ENCODE data around the gene DPH5. TPM values are rescaled to one million over a fixed set of nuclear protein-coding genes. Genes with fewer than 3 reads are reported as not detected.
"Not testable (repeated sequence)": the region's sequence is repeated elsewhere in the genome, so short reads cannot be mapped to it uniquely, and the experiment has no call there.

The DPH5 gene
- total RNA-seq, 1 experiment from 2014 or later = 25.8 TPM

GRCh38 chr1:100952104-100952745 lies 73.4 kb downstream of the DPH5 start:
- intact Hi-C loops (cut with micrococcal nuclease; ENCODE audit: unreplicated experiment) = no loop called here
- H3K4me1 Mint-ChIP-seq (ENCODE audit: low read depth, unreplicated experiment) = peaks cover 11% of the 10 kb centered on the region
- H3K4me3 Mint-ChIP-seq (ENCODE audit: low read depth, unreplicated experiment) = no peak overlapping the region
- no peaks in the 10 kb centered on the region for H3K27me3 Mint-ChIP-seq (ENCODE audit: unreplicated experiment)
- H3K36me3 Mint-ChIP-seq (ENCODE audit: insufficient read depth, unreplicated experiment) = peaks cover 11% of the 10 kb centered on the region
- CTCF ChIA-PET = no interaction called here
- no peak for DNase-seq
- H3K9me3 Mint-ChIP-seq (ENCODE audit: low read depth, unreplicated experiment) = peaks cover 3% of the 10 kb centered on the region
- no peak for TF ChIP-seq CTCF (IDR thresholded peaks at IDR 0.05; ENCODE audit: unreplicated experiment)
- no peak overlapping the region for H3K27ac Mint-ChIP-seq (ENCODE audit: unreplicated experiment)
- no TSS peak for BruUV-seq (replicated peaks)

GRCh38 chr1:100950781-100951180 lies 74.8 kb downstream of the DPH5 start:
- H3K36me3 Mint-ChIP-seq (ENCODE audit: insufficient read depth, unreplicated experiment) = peaks cover 11% of the 10 kb centered on the region
- H3K27me3 Mint-ChIP-seq (ENCODE audit: unreplicated experiment) = no peaks in the 10 kb centered on the region
- intact Hi-C loops (cut with micrococcal nuclease; ENCODE audit: unreplicated experiment) = no loop called here
- DNase-seq = no peak
- CTCF ChIA-PET = no interaction called here
- H3K9me3 Mint-ChIP-seq (ENCODE audit: low read depth, unreplicated experiment) = peaks cover 3% of the 10 kb centered on the region
- H3K4me3 Mint-ChIP-seq (ENCODE audit: low read depth, unreplicated experiment) = no peak overlapping the region
- no peak for TF ChIP-seq CTCF (IDR thresholded peaks at IDR 0.05; ENCODE audit: unreplicated experiment)
- peaks cover 11% of the 10 kb centered on the region for H3K4me1 Mint-ChIP-seq (ENCODE audit: low read depth, unreplicated experiment)
- H3K27ac Mint-ChIP-seq (ENCODE audit: unreplicated experiment) = no peak overlapping the region
- BruUV-seq (replicated peaks) = no TSS peak

- intact Hi-C loops (cut with micrococcal nuclease; ENCODE audit: unreplicated experiment) = no loop called here
- no peak for DNase-seq
- Mint-ChIP-seq H3K36me3 (ENCODE audit: insufficient read depth, unreplicated experiment) (peaks cover 11% of the 10 kb centered on the region), H3K4me1 (ENCODE audit: low read depth, unreplicated experiment) (peaks cover 11% of the 10 kb centered on the region), H3K4me3 (ENCODE audit: low read depth, unreplicated experiment) (no peak overlapping the region), H3K9me3 (ENCODE audit: low read depth, unreplicated experiment) (peaks cover 3% of the 10 kb centered on the region), H3K27me3 (ENCODE audit: unreplicated experiment) (no peaks in the 10 kb centered on the region), H3K27ac (ENCODE audit: unreplicated experiment) (no peak overlapping the region)
- CTCF ChIA-PET = interaction anchor here (1.3 kb wide), 1 partner anchor 288 kb away, joined by 3 read pairs; no protein-coding TSS in a partner anchor
- no peak for TF ChIP-seq CTCF (IDR thresholded peaks at IDR 0.05; ENCODE audit: unreplicated experiment)
- no TSS peak for BruUV-seq (replicated peaks)
Observed at GRCh38 chr1:100950337-100950736, 75.2 kb downstream of the DPH5 start.

- DNase-seq = peak; percentile 75
- H3K27ac Mint-ChIP-seq (ENCODE audit: unreplicated experiment); H3K27me3 Mint-ChIP-seq (ENCODE audit: unreplicated experiment); H3K4me3 Mint-ChIP-seq (ENCODE audit: low read depth, unreplicated experiment); H3K9me3 Mint-ChIP-seq (ENCODE audit: low read depth, unreplicated experiment); BruUV-seq (replicated peaks); intact Hi-C loops (cut with micrococcal nuclease; ENCODE audit: unreplicated experiment): not testable (repeated sequence)
- Mint-ChIP-seq H3K4me1 (ENCODE audit: low read depth, unreplicated experiment) (peaks cover 11% of the 10 kb centered on the region), H3K36me3 (ENCODE audit: insufficient read depth, unreplicated experiment) (peaks cover 11% of the 10 kb centered on the region)
- CTCF ChIA-PET = interaction anchor here (0.9 to 1.3 kb wide), 3 partner anchors 55 to 339 kb away, joined by 3 to 5 read pairs (median 4); partner anchors contain the start of gene EXTL2
Observed at GRCh38 chr1:100949515-100950158, 75.9 kb downstream of the DPH5 start.

GRCh38 chr1:100948721-100949405 lies 76.7 kb downstream of the DPH5 start:
- Mint-ChIP-seq H3K36me3 (ENCODE audit: insufficient read depth, unreplicated experiment) (peaks cover 11% of the 10 kb centered on the region), H3K4me1 (ENCODE audit: low read depth, unreplicated experiment) (peaks cover 11% of the 10 kb centered on the region)
- CTCF ChIA-PET = interaction anchor here (0.9 to 1.3 kb wide), 3 partner anchors 54 to 340 kb away, joined by 3 to 5 read pairs (median 4); partner anchors contain the start of gene EXTL2
- DNase-seq; H3K9me3 Mint-ChIP-seq (ENCODE audit: low read depth, unreplicated experiment); intact Hi-C loops (cut with micrococcal nuclease; ENCODE audit: unreplicated experiment); H3K27me3 Mint-ChIP-seq (ENCODE audit: unreplicated experiment); BruUV-seq (replicated peaks); H3K27ac Mint-ChIP-seq (ENCODE audit: unreplicated experiment); H3K4me3 Mint-ChIP-seq (ENCODE audit: low read depth, unreplicated experiment): not testable (repeated sequence)

GRCh38 chr1:100947816-100948215 lies 77.8 kb downstream of the DPH5 start:
- BruUV-seq (replicated peaks); H3K27me3 Mint-ChIP-seq (ENCODE audit: unreplicated experiment); CTCF ChIA-PET; H3K4me3 Mint-ChIP-seq (ENCODE audit: low read depth, unreplicated experiment); H3K27ac Mint-ChIP-seq (ENCODE audit: unreplicated experiment); DNase-seq; H3K9me3 Mint-ChIP-seq (ENCODE audit: low read depth, unreplicated experiment); intact Hi-C loops (cut with micrococcal nuclease; ENCODE audit: unreplicated experiment): not testable (repeated sequence)
- peaks cover 11% of the 10 kb centered on the region for H3K36me3 Mint-ChIP-seq (ENCODE audit: insufficient read depth, unreplicated experiment)
- peaks cover 11% of the 10 kb centered on the region for H3K4me1 Mint-ChIP-seq (ENCODE audit: low read depth, unreplicated experiment)

GRCh38 chr1:100946064-100946463 lies 79.5 kb downstream of the DPH5 start:
- H3K4me3 Mint-ChIP-seq (ENCODE audit: low read depth, unreplicated experiment); DNase-seq; intact Hi-C loops (cut with micrococcal nuclease; ENCODE audit: unreplicated experiment); H3K9me3 Mint-ChIP-seq (ENCODE audit: low read depth, unreplicated experiment); BruUV-seq (replicated peaks); H3K27me3 Mint-ChIP-seq (ENCODE audit: unreplicated experiment); CTCF ChIA-PET; H3K27ac Mint-ChIP-seq (ENCODE audit: unreplicated experiment): not testable (repeated sequence)
- H3K4me1 Mint-ChIP-seq (ENCODE audit: low read depth, unreplicated experiment) = peaks cover 11% of the 10 kb centered on the region
- H3K36me3 Mint-ChIP-seq (ENCODE audit: insufficient read depth, unreplicated experiment) = peaks cover 11% of the 10 kb centered on the region
